Left renal cortex interstitium (tissue), 4 donors: ENCODE data around the gene FAM107B. TPM values are rescaled to one million over a fixed set of nuclear protein-coding genes. Genes with fewer than 3 reads are reported as not detected.

ENCODE experiments used
- DNase-seq, 4 donors: peaks; one replicate each; pipeline ENCODE4 v3.0.0-alpha.2; 2013; ENCODE audit warnings: low read depth in 4 of 4, low spot score in 2 of 4, missing footprints in 1 of 4
- polyA plus RNA-seq, 4 donors: library from polyadenylated mRNA; unstranded; fragments of 120-200 nt; gene quantifications; one replicate each; pipeline ENCODE4 v1.2.1, GENCODE V29; 2013; ENCODE audit not compliant: insufficient read length in 4 of 4

The FAM107B gene
- polyA plus RNA-seq, 4 donors: 78.9 to 113 (median 87.7) TPM

GRCh38 chr10:14543904-14544210 is 230.8 kb downstream of the FAM107B start:
- no peak for DNase-seq

GRCh38 chr10:14543046-14543903 is 231.4 kb downstream of the FAM107B start:
- no peak for DNase-seq

GRCh38 chr10:14541379-14541778 is 233.3 kb downstream of the FAM107B start:
- no peak for DNase-seq

GRCh38 chr10:14540611-14541010 is 234.1 kb downstream of the FAM107B start:
- DNase-seq: no peak

GRCh38 chr10:14540062-14540461 is 234.6 kb downstream of the FAM107B start:
- DNase-seq: no peak

GRCh38 chr10:14539176-14539575 is 235.5 kb downstream of the FAM107B start:
- no peak for DNase-seq

- no peak for DNase-seq
Measured at GRCh38 chr10:14536241-14537213, 238.2 kb downstream of the FAM107B start.

- no peak for DNase-seq
Measured at GRCh38 chr10:14535457-14536130, 239.1 kb downstream of the FAM107B start.

GRCh38 chr10:14534152-14534551 is 240.5 kb downstream of the FAM107B start:
- no peak for DNase-seq

- DNase-seq: no peak
Measured at GRCh38 chr10:14533295-14533694, 241.4 kb downstream of the FAM107B start.

- no peak for DNase-seq
Measured at GRCh38 chr10:14532473-14533251, 242.0 kb downstream of the FAM107B start.

- DNase-seq: no peak
Measured at GRCh38 chr10:14531974-14532373, 242.7 kb downstream of the FAM107B start.

GRCh38 chr10:14530465-14530864 is 244.2 kb downstream of the FAM107B start:
- no peak for DNase-seq

GRCh38 chr10:14529351-14529750 is 245.3 kb downstream of the FAM107B start:
- no peak for DNase-seq

GRCh38 chr10:14528450-14528849 is 246.2 kb downstream of the FAM107B start:
- DNase-seq: no peak

GRCh38 chr10:14527915-14528314 is 246.8 kb downstream of the FAM107B start:
- DNase-seq: no peak

- no peak for DNase-seq
Measured at GRCh38 chr10:14527134-14527844, 247.4 kb downstream of the FAM107B start.

- no peak for DNase-seq
Measured at GRCh38 chr10:14526326-14526725, 248.4 kb downstream of the FAM107B start.

- no peak for DNase-seq
Measured at GRCh38 chr10:14524691-14525324, 249.9 kb downstream of the FAM107B start.
